ENCODE measurements around the gene PDZD2.

Gene PDZD2

GRCh38 chr5:31635446-31635845 is 3.5 kb upstream of the PDZD2 start:
- Histone ChIP-seq H4K20me1 (peaks cover 10% of the 10 kb centered on the region; the same call in 1 of the 2 replicates), H3K36me3 (no peaks in the 10 kb centered on the region), H3K9ac (no peak overlapping the region), H3K4me2 (no peak overlapping the region), H3K4me3 (no peak overlapping the region), H3K4me1 (peaks cover 5% of the 10 kb centered on the region), H3K27me3 (peaks cover 18% of the 10 kb centered on the region), H3K27ac (no peak overlapping the region), H3K9me3 (no peaks in the 10 kb centered on the region)
- no peak for TF ChIP-seq Cebpa-rat (IDR thresholded peaks at IDR 0.05)

DNA sequence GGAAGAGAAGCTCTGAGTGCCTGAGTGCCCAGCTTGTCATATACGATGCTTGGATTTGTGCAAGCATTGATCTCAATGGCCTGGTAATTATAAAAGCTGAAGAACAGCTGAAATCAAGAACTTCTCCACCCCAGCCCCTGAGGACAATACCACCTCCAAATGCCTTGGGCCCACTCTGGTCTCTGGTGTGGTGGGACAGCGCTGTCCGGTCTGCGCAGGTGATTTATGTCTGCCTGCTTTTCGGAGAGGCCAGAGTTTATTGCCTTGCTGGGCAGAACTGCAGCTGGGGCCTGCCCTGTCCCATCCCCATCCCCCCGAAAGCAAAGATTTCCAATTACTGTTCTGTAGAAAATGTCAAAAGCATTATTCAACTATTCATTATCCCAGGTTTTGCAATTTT is 1.1 kb upstream of the PDZD2 start:
- Histone ChIP-seq H3K27me3 (peaks cover 37% of the 10 kb centered on the region), H3K27ac (no peak overlapping the region), H3K4me2 (no peak overlapping the region; the same call in 1 of the 2 replicates)

DNA sequence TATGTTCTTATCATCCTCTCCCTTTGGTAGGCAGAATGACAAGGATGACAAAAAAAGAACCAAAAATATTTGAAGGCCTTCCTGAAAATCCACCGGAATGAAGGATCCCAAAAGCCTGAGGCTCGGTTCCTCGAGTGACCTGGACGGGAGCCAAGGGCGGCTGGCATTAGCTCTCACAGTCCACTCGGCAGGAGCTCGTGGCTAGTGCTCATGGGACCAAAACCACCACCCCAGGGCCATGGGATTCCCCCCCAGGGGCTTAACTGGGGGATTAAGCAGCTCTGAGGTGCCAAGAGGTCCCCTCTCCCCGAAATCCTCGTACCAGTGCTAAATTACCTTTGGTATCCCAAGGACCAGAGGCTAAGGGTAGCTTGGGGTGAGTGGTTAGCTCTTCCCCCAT is 586 bp upstream of the PDZD2 start:
- peak overlapping the region; percentile 76 for H3K4me3 ChIP-seq
- 0 out of 2 replicates have a peak overlapping the region, but pooled peaks have one; percentile 9 for H3K27ac ChIP-seq
- H4K20me1 ChIP-seq = peaks cover 10% of the 10 kb centered on the region; the same call in 1 of the 2 replicates
- H3K4me1 ChIP-seq = peaks cover 5% of the 10 kb centered on the region
- peak overlapping the region; percentile 95 for H3K4me2 ChIP-seq
- no peaks in the 10 kb centered on the region for H3K9me3 ChIP-seq
- no peak for TF ChIP-seq Cebpa-rat (IDR thresholded peaks at IDR 0.05)
- H3K27me3 ChIP-seq = peaks cover 37% of the 10 kb centered on the region
- no peaks in the 10 kb centered on the region for H3K36me3 ChIP-seq
- H3K9ac ChIP-seq = peak overlapping the region; percentile 64

More for the DNA sequence above, 1.1 kb upstream of the PDZD2 start:
- Histone ChIP-seq H3K4me1 (peaks cover 5% of the 10 kb centered on the region), H3K4me3 (no peak overlapping the region), H3K36me3 (no peaks in the 10 kb centered on the region), H4K20me1 (peaks cover 10% of the 10 kb centered on the region; the same call in 1 of the 2 replicates), H3K9ac (no peak overlapping the region), H3K9me3 (no peaks in the 10 kb centered on the region)
- no peak for TF ChIP-seq Cebpa-rat (IDR thresholded peaks at IDR 0.05)

GRCh38 chr5:31639481-31640411 is 815 bp downstream of the PDZD2 start:
- peak overlapping the region; percentile 64; the same call in 1 of the 2 replicates for H3K9ac ChIP-seq
- H3K27ac ChIP-seq = no peak overlapping the region
- no peaks in the 10 kb centered on the region for H3K9me3 ChIP-seq
- H4K20me1 ChIP-seq = peaks cover 10% of the 10 kb centered on the region; the same call in 1 of the 2 replicates
- peak overlapping the region; percentile 95 for H3K4me2 ChIP-seq
- H3K27me3 ChIP-seq = peaks cover 37% of the 10 kb centered on the region
- TF ChIP-seq Cebpa-rat (IDR thresholded peaks at IDR 0.05) = no peak
- no peaks in the 10 kb centered on the region for H3K36me3 ChIP-seq
- H3K4me3 ChIP-seq = peak overlapping the region; percentile 76
- peaks cover 5% of the 10 kb centered on the region for H3K4me1 ChIP-seq

DNA sequence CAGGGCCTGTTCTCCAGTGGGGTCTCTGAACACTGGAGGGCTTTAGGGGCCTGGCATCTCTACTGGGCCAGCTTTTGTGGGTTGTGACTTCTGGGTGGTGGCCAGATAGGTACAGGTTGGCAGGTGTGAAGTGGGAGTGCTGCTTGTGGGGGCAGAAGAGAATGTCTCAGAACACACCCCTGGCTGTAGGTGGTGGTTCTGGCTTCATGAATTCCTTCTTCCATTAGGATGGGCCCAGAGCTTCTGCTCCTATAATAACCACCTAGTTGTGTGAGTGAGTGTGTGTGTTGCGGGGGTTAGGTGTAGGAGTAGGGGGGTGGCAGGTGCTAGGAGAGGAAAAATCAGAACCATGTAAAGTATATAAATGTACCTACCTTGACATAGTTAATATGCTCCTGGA is 1.6 kb downstream of the PDZD2 start:
- peaks cover 10% of the 10 kb centered on the region; the same call in 1 of the 2 replicates for H4K20me1 ChIP-seq
- H3K27me3 ChIP-seq = peaks cover 37% of the 10 kb centered on the region
- no peak for TF ChIP-seq Cebpa-rat (IDR thresholded peaks at IDR 0.05)
- no peaks in the 10 kb centered on the region for H3K9me3 ChIP-seq
- H3K4me3 ChIP-seq = no peak overlapping the region
- no peaks in the 10 kb centered on the region for H3K36me3 ChIP-seq
- H3K4me1 ChIP-seq = peaks cover 5% of the 10 kb centered on the region
- no peak overlapping the region for H3K4me2 ChIP-seq
- no peak overlapping the region for H3K27ac ChIP-seq
- no peak overlapping the region for H3K9ac ChIP-seq

DNA sequence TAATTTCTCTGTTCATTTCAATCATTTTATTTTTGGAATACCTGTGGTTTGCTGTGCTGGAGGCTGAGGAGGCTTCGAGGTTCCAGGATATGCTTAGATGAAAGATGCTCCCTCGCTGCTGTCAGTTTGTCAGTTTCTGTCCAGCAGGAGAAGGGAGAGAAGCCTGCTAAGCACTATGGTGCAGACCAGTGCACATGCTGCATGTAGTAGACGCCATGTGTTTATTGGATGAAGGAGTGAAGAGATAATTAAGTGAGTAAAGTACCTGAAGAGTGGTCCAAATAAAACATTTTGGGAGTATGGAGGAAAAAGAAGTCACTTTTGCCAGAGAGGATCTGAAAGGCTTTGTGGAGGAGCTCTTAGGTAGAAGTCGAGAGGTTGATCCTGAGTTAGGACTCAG is 2.1 kb downstream of the PDZD2 start:
- H3K9me3 ChIP-seq = no peaks in the 10 kb centered on the region
- H3K27ac ChIP-seq = no peak overlapping the region
- H3K4me1 ChIP-seq = peaks cover 5% of the 10 kb centered on the region
- H3K4me3 ChIP-seq = no peak overlapping the region
- TF ChIP-seq Cebpa-rat (IDR thresholded peaks at IDR 0.05) = no peak
- peaks cover 10% of the 10 kb centered on the region; the same call in 1 of the 2 replicates for H4K20me1 ChIP-seq
- no peak overlapping the region for H3K9ac ChIP-seq
- H3K4me2 ChIP-seq = no peak overlapping the region
- peaks cover 37% of the 10 kb centered on the region for H3K27me3 ChIP-seq
- H3K36me3 ChIP-seq = no peaks in the 10 kb centered on the region

DNA sequence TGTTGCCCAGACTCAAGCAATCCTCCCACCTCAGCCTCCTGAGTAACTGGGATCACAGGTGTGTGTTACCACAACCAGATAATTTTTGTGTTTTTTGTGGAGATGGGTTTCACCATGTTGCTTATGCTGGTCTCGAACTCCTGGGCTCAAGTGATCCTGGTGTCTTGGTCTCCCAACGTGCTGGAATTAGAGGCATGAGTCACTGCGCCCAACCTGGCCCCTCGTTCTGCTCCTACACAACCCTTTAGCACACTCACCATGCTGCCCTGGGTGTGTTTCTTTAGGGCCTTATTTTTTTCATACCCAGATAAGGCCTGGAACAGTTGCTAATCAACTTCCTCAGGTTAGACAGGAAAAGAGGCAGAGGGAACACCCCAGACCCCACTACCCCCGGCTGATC is 2.6 kb downstream of the PDZD2 start:
- peaks cover 5% of the 10 kb centered on the region for H3K4me1 ChIP-seq
- TF ChIP-seq Cebpa-rat (IDR thresholded peaks at IDR 0.05) = no peak
- peaks cover 10% of the 10 kb centered on the region; the same call in 1 of the 2 replicates for H4K20me1 ChIP-seq
- no peak overlapping the region for H3K4me3 ChIP-seq
- no peak overlapping the region for H3K27ac ChIP-seq
- H3K4me2 ChIP-seq = no peak overlapping the region
- H3K27me3 ChIP-seq = peaks cover 37% of the 10 kb centered on the region
- no peak overlapping the region for H3K9ac ChIP-seq
- no peaks in the 10 kb centered on the region for H3K9me3 ChIP-seq
- no peaks in the 10 kb centered on the region for H3K36me3 ChIP-seq

- Histone ChIP-seq H3K27me3 (peaks cover 18% of the 10 kb centered on the region), H3K9ac (no peak overlapping the region), H4K20me1 (no peaks in the 10 kb centered on the region), H3K9me3 (no peaks in the 10 kb centered on the region), H3K4me1 (no peaks in the 10 kb centered on the region), H3K36me3 (no peaks in the 10 kb centered on the region), H3K4me2 (no peak overlapping the region), H3K4me3 (no peak overlapping the region), H3K27ac (no peak overlapping the region)
- no peak for TF ChIP-seq Cebpa-rat (IDR thresholded peaks at IDR 0.05)
These were observed 6.6 kb downstream of the PDZD2 start for GRCh38 chr5:31645420-31646081.

- H3K36me3 ChIP-seq = no peaks in the 10 kb centered on the region
- H3K4me2 ChIP-seq = no peak overlapping the region
- no peaks in the 10 kb centered on the region for H3K4me1 ChIP-seq
- H3K27me3 ChIP-seq = no peaks in the 10 kb centered on the region
- TF ChIP-seq Cebpa-rat (IDR thresholded peaks at IDR 0.05) = no peak
- no peaks in the 10 kb centered on the region for H4K20me1 ChIP-seq
- no peaks in the 10 kb centered on the region for H3K9me3 ChIP-seq
- no peak overlapping the region for H3K4me3 ChIP-seq
- H3K9ac ChIP-seq = no peak overlapping the region
- H3K27ac ChIP-seq = no peak overlapping the region
These were observed 9.4 kb downstream of the PDZD2 start for GRCh38 chr5:31648326-31648725.

DNA sequence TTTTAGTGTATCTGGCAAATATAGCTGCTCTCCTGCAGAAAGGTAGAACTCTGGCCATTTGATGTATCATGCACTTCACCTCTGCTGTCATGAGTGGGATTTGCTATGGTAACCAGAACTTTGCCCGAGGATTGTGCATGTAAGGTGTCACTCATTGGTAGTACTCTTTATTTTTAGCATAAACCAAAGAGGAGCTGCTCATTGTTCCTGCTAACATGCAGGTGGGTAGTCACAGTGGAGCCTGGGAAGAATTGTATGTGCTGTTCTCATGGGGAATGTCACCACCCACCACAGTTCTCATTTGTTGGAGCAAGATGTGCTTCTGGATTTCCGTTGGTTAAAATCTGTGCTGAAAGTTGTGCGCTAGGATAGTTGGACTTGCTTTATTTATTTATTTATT is 12.3 kb downstream of the PDZD2 start:
- Histone ChIP-seq H3K9ac (no peak overlapping the region), H3K27ac (no peak overlapping the region), H3K4me2 (no peak overlapping the region), H4K20me1 (no peaks in the 10 kb centered on the region), H3K9me3 (no peaks in the 10 kb centered on the region), H3K27me3 (no peaks in the 10 kb centered on the region), H3K4me3 (no peak overlapping the region), H3K36me3 (no peaks in the 10 kb centered on the region), H3K4me1 (no peaks in the 10 kb centered on the region)
- no peak for TF ChIP-seq Cebpa-rat (IDR thresholded peaks at IDR 0.05)
